Right lobe of liver (tissue), 4 donors: ENCODE results near the gene GSG1.

ENCODE experiments used
- CTCF ChIP-seq, 4 donors: fragments of 200-600 bp in 3 of 4; fragments of 450-650 bp in 1 of 4; IDR thresholded peaks; one replicate each; pipeline versions ENCODE4 v1.5.1 to v1.8.0; 2016 to 2022; ENCODE audit warnings: antibody characterized with exemption in 4 of 4, mild to moderate bottlenecking in 2 of 4
- POLR2A ChIP-seq: fragments of 450-650 bp; IDR thresholded peaks from one replicate; pipeline ENCODE4 v1.6.1; 2017; ENCODE audit warnings: antibody characterized with exemption, mild to moderate bottlenecking
- donor health status: DM: no; HTN: no; CAD: no.
- donor health status: DM: no; HTN: no; CAD: no.
- donor health status: DM: no; HTN: yes; CAD: no.

GRCh38 chr12:13085968-13086686 lies 17.3 kb downstream of the GSG1 start:
- no peak for TF ChIP-seq CTCF (IDR thresholded peaks at IDR 0.05)
- TF ChIP-seq POLR2A: no peak
